DND-41 (cell line): ENCODE measurements around the gene SLC25A28.

Experiments used
- ATAC-seq: fragments of 200-7000 bp; cut with Tn5 transposase; 3 replicates; pipeline ENCODE4 v1.9.1; 2021; ENCODE audit warnings: low read depth; ENCODE audit not compliant: insufficient read depth
- DNase-seq: peaks from one replicate; pipeline ENCODE4 v3.0.0-alpha.2; 2020
- H2AFZ ChIP-seq: 2 replicates; pipeline ENCODE4 v1.6.0; 2012; ENCODE audit warnings: low read depth, low read length
- H3K27ac ChIP-seq: 2 replicates; pipeline ENCODE4 v1.5.1; 2012; ENCODE audit warnings: low read length, inconsistent platforms
- H3K27me3 ChIP-seq: fragments of 200-600 bp; sonication (generic); 2 replicates; pipeline ENCODE4 v1.6.0; 2012; ENCODE audit warnings: low read length, mild to moderate bottlenecking, inconsistent platforms; ENCODE audit not compliant: insufficient read depth, poor library complexity
- H3K36me3 ChIP-seq: 2 replicates; pipeline ENCODE4 v1.5.1; 2012; ENCODE audit warnings: low read length, inconsistent platforms; ENCODE audit not compliant: insufficient read depth
- H3K4me1 ChIP-seq: 2 replicates; pipeline ENCODE4 v1.5.1; 2012; ENCODE audit warnings: mild to moderate bottlenecking, low read length; ENCODE audit not compliant: insufficient read depth
- H3K4me2 ChIP-seq: 2 replicates; pipeline ENCODE4 v1.6.0; 2012; ENCODE audit warnings: mild to moderate bottlenecking, moderate library complexity, low read length, inconsistent platforms; ENCODE audit not compliant: insufficient read depth
- H3K4me3 ChIP-seq, 2 experiments: fragments of 200-600 bp in 1 of 2; shearing (Covaris generic) in 1 of 2; 2 replicates each; pipeline ENCODE4 v1.5.1; 2012 to 2016; ENCODE audit warnings: inconsistent platforms in 2 of 2, low read length in 2 of 2, mild to moderate bottlenecking in 2 of 2, low read depth in 1 of 2, moderate library complexity in 1 of 2
- H3K79me2 ChIP-seq: 2 replicates; pipeline ENCODE4 v1.6.0; 2012; ENCODE audit warnings: low read length, inconsistent platforms; ENCODE audit not compliant: insufficient read depth
- H3K9ac ChIP-seq: 2 replicates; pipeline ENCODE4 v1.6.0; 2012; ENCODE audit warnings: low read depth, mild to moderate bottlenecking, inconsistent platforms, low read length, moderate library complexity
- H3K9me3 ChIP-seq: 2 replicates; pipeline ENCODE4 v1.5.1; 2012; ENCODE audit warnings: low read length, moderate library complexity, mild to moderate bottlenecking, inconsistent platforms; ENCODE audit not compliant: insufficient read depth, severe bottlenecking
- H4K20me1 ChIP-seq: 2 replicates; pipeline ENCODE4 v1.6.0; 2012; ENCODE audit warnings: low read length; ENCODE audit not compliant: insufficient read depth
- CTCF ChIP-seq: IDR thresholded peaks from 2 replicates; pipeline ENCODE4 v1.5.1; 2012; ENCODE audit warnings: borderline replicate concordance, low read length, moderate library complexity, mild to moderate bottlenecking; ENCODE audit not compliant: poor library complexity, severe bottlenecking; ENCODE audit errors: extremely low read depth
- EZH2 ChIP-seq: IDR thresholded peaks from 3 replicates; pipeline ENCODE4 v1.6.1; 2012; ENCODE audit warnings: borderline replicate concordance, low read depth, mild to moderate bottlenecking, moderate library complexity, low read length, inconsistent platforms; ENCODE audit not compliant: severe bottlenecking

The SLC25A28 gene

GRCh38 chr10:99661377-99661763 is 41.1 kb upstream of the SLC25A28 start:
- Histone ChIP-seq H3K4me2 (no peak overlapping the region), H3K4me3 (no peak overlapping the region), H3K9ac (no peak overlapping the region), H3K27ac (no peak overlapping the region), H3K79me2 (no peaks in the 10 kb centered on the region), H2AFZ (no peak overlapping the region), H3K4me1 (no peaks in the 10 kb centered on the region), H3K36me3 (no peaks in the 10 kb centered on the region), H3K27me3 (peaks cover 22% of the 10 kb centered on the region), H4K20me1 (no peaks in the 10 kb centered on the region), H3K9me3 (no peaks in the 10 kb centered on the region)
- ATAC-seq = no peak
- TF ChIP-seq CTCF (no peak), EZH2 (no peak)
- DNase-seq = no peak

GRCh38 chr10:99660662-99661376 is 40.6 kb upstream of the SLC25A28 start:
- TF ChIP-seq EZH2 (no peak), CTCF (no peak)
- no peak overlapping the region for H3K4me2 ChIP-seq
- H3K27me3 ChIP-seq = peaks cover 26% of the 10 kb centered on the region
- no peaks in the 10 kb centered on the region for H3K79me2 ChIP-seq
- H3K9me3 ChIP-seq = no peaks in the 10 kb centered on the region
- no peaks in the 10 kb centered on the region for H4K20me1 ChIP-seq
- ATAC-seq (no peak), DNase-seq (no peak)
- H3K4me3 ChIP-seq = no peak overlapping the region
- no peak overlapping the region for H2AFZ ChIP-seq
- H3K9ac ChIP-seq = no peak overlapping the region
- no peaks in the 10 kb centered on the region for H3K36me3 ChIP-seq
- no peaks in the 10 kb centered on the region for H3K4me1 ChIP-seq
- no peak overlapping the region for H3K27ac ChIP-seq

GRCh38 chr10:99659868-99660366 is 39.7 kb upstream of the SLC25A28 start:
- no peak for DNase-seq
- H3K9ac ChIP-seq = no peak overlapping the region
- no peak overlapping the region for H3K27ac ChIP-seq
- H4K20me1 ChIP-seq = no peaks in the 10 kb centered on the region
- no peaks in the 10 kb centered on the region for H3K79me2 ChIP-seq
- H3K27me3 ChIP-seq = peaks cover 29% of the 10 kb centered on the region
- no peak overlapping the region for H2AFZ ChIP-seq
- no peaks in the 10 kb centered on the region for H3K9me3 ChIP-seq
- TF ChIP-seq EZH2 = no peak
- no peak for TF ChIP-seq CTCF
- no peak overlapping the region for H3K4me2 ChIP-seq
- ATAC-seq = no peak
- no peaks in the 10 kb centered on the region for H3K36me3 ChIP-seq
- H3K4me1 ChIP-seq = no peaks in the 10 kb centered on the region
- H3K4me3 ChIP-seq = no peak overlapping the region
